HUES64 (cell line): ENCODE measurements around the gene KCNK2.
"Not testable (repeated sequence)": the region's sequence is repeated elsewhere in the genome, so short reads cannot be mapped to it uniquely, and the experiment has no call there.

ENCODE experiments used
- H3K27ac ChIP-seq: 2 replicates; pipeline ENCODE4 v1.7.0; 2013; ENCODE audit warnings: low read depth, low read length, inconsistent platforms
- H3K27me3 ChIP-seq: 2 replicates; pipeline ENCODE4 v1.6.1; 2013; ENCODE audit warnings: mild to moderate bottlenecking, low read length; ENCODE audit not compliant: insufficient read depth
- H3K36me3 ChIP-seq: 2 replicates; pipeline ENCODE4 v1.6.1; 2013; ENCODE audit warnings: mild to moderate bottlenecking, low read length; ENCODE audit not compliant: insufficient read depth
- H3K4me1 ChIP-seq: 2 replicates; pipeline ENCODE4 v1.6.1; 2013; ENCODE audit warnings: mild to moderate bottlenecking, low read length, moderate library complexity; ENCODE audit not compliant: insufficient read depth
- H3K4me3 ChIP-seq: 2 replicates; pipeline ENCODE4 v1.5.1; 2013; ENCODE audit warnings: mild to moderate bottlenecking, low read length, moderate library complexity
- H3K9ac ChIP-seq: 2 replicates; pipeline ENCODE4 v1.6.1; 2013; ENCODE audit warnings: mild to moderate bottlenecking, low read depth, low read length
- H3K9me3 ChIP-seq: 2 replicates; pipeline ENCODE4 v1.6.1; 2013; ENCODE audit warnings: low read depth, low read length; ENCODE audit not compliant: insufficient read depth
- WGBS: fragments of 150-250, 120-280 bp; methylation state at CpG from one replicate; pipeline ENCODE4 v1.1.7; 2013; ENCODE audit warnings: missing lambda C conversion rate; 5-methylcytosine and 5-hydroxymethylcytosine counted together

The KCNK2 gene

DNA sequence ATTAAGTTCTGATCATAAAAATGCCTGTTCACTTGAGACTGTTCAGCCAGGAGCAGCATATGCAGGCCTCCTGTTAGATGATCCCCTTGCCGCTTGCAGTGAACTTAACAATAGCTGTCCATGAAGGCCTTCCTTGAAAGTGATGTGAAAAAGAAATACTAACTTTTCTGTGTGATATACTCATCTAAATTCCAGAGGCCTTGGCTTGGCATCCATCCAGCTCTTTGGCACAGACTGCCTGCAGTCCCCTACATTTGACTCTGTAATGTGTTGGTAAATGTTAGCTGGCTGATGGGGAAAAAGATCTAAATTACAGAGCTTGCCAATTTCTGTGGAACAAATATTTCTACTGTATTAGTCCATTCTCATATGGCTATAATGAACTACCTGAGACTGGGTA is 73.7 kb downstream of the KCNK2 start:
- Histone ChIP-seq H3K27me3 (no peaks in the 10 kb centered on the region), H3K9ac (no peak overlapping the region), H3K4me1 (no peaks in the 10 kb centered on the region), H3K27ac (no peak overlapping the region), H3K9me3 (no peaks in the 10 kb centered on the region), H3K4me3 (no peak overlapping the region), H3K36me3 (no peaks in the 10 kb centered on the region)
- 94% methylated on average over 1 of the region's 1 CpG for WGBS

DNA sequence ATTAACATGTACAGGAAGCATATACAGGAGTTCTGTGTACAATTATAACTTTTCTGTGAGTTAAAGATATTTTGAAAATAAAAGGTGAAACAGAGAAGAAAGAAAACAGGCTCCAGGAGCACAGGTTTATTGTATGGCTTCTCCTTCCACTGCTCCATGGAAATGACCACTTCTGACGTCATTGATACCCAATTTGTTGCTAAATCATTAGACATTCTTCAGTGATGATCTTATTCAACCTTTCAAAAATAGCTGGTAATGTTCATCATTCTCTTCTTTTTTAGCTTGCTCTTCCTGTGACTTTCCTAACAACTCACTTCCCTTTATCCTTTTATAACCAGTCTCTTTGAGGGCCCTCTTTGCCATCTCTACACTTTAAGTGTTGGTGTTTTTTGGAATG is 77.8 kb downstream of the KCNK2 start:
- H3K27me3 ChIP-seq: no peaks in the 10 kb centered on the region
- WGBS: 87% methylated on average over 1 of the region's 1 CpG

DNA sequence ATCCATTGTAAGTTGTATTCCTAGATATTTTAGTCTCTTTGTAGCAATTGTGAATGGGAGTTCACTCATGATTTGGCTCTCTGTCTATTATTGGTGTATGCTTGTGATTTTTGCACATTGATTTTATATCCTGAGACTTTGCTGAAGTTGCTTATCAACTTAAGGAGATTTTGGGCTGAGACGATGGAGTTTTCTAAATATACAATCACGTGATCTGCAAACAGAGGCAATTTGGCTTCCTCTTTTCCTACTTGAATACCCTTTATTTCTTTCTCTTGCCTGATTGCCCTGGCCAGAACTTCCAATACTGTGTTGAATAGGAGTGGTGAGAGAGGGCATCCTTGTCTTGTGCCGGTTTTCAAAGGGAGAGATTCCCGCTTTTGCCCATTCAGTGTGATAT is 80.6 kb downstream of the KCNK2 start:
- not testable (repeated sequence) for H3K36me3 ChIP-seq, H3K9me3 ChIP-seq, H3K4me1 ChIP-seq, H3K9ac ChIP-seq, H3K27ac ChIP-seq, H3K27me3 ChIP-seq, H3K4me3 ChIP-seq
- WGBS: 92% methylated on average over 4 of the region's 4 CpGs

More for the DNA sequence above, 77.8 kb downstream of the KCNK2 start:
- Histone ChIP-seq H3K36me3 (no peaks in the 10 kb centered on the region), H3K4me3 (no peak overlapping the region), H3K9me3 (no peaks in the 10 kb centered on the region), H3K9ac (no peak overlapping the region), H3K4me1 (no peaks in the 10 kb centered on the region), H3K27ac (no peak overlapping the region)

GRCh38 chr1:215166886-215167285 is 84.3 kb downstream of the KCNK2 start:
- no peak overlapping the region for H3K9ac ChIP-seq
- 97% methylated on average over 2 of the region's 3 CpGs for WGBS
- no peak overlapping the region for H3K4me3 ChIP-seq
- no peak overlapping the region for H3K27ac ChIP-seq
- H3K4me1 ChIP-seq: no peaks in the 10 kb centered on the region
- H3K9me3 ChIP-seq: no peaks in the 10 kb centered on the region
- H3K27me3 ChIP-seq: no peaks in the 10 kb centered on the region
- no peaks in the 10 kb centered on the region for H3K36me3 ChIP-seq

GRCh38 chr1:215181518-215181917 is 99.0 kb downstream of the KCNK2 start:
- Histone ChIP-seq H3K4me3 (no peak overlapping the region), H3K9ac (no peak overlapping the region), H3K27me3 (no peaks in the 10 kb centered on the region), H3K27ac (no peak overlapping the region), H3K36me3 (no peaks in the 10 kb centered on the region), H3K9me3 (no peaks in the 10 kb centered on the region), H3K4me1 (no peaks in the 10 kb centered on the region)
- 87% methylated on average over 2 of the region's 3 CpGs for WGBS

- H3K9me3 ChIP-seq: no peaks in the 10 kb centered on the region
- H3K27ac ChIP-seq: no peak overlapping the region
- H3K4me1 ChIP-seq: no peaks in the 10 kb centered on the region
- no peaks in the 10 kb centered on the region for H3K27me3 ChIP-seq
- no peak overlapping the region for H3K4me3 ChIP-seq
- WGBS: 85% methylated on average over 1 of the region's 2 CpGs
- H3K36me3 ChIP-seq: no peaks in the 10 kb centered on the region
- no peak overlapping the region for H3K9ac ChIP-seq
These were observed 102.6 kb downstream of the KCNK2 start for GRCh38 chr1:215185067-215185620.

GRCh38 chr1:215188302-215188950 is 105.9 kb downstream of the KCNK2 start:
- no peak overlapping the region for H3K27ac ChIP-seq
- H3K27me3 ChIP-seq: no peaks in the 10 kb centered on the region
- H3K4me3 ChIP-seq: no peak overlapping the region
- no peaks in the 10 kb centered on the region for H3K4me1 ChIP-seq
- no peaks in the 10 kb centered on the region for H3K36me3 ChIP-seq
- no peak overlapping the region for H3K9ac ChIP-seq
- H3K9me3 ChIP-seq: no peaks in the 10 kb centered on the region

DNA sequence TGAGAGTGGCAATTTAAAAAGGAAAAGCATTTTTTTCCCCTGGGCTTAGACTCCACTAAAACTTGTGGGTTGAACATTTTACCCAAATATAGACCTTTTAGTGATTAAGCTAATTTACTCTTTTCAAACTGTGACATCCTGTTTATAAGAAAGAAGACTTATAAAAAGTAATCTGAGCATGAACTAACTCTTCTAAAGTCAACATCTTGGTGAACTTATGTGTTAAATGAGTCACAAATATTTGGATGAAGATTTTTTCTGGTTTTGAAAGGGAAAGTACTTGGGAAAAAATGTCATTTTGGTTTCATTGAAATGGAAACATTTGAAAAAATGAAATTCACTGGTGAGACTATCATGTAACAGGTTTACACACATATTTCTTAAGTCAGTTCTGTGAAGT is 109.8 kb downstream of the KCNK2 start:
- no peaks in the 10 kb centered on the region for H3K9me3 ChIP-seq
- no peak overlapping the region for H3K4me3 ChIP-seq
- H3K27me3 ChIP-seq: no peaks in the 10 kb centered on the region
- no peaks in the 10 kb centered on the region for H3K4me1 ChIP-seq
- no peaks in the 10 kb centered on the region for H3K36me3 ChIP-seq
- H3K27ac ChIP-seq: no peak overlapping the region
- H3K9ac ChIP-seq: no peak overlapping the region

DNA sequence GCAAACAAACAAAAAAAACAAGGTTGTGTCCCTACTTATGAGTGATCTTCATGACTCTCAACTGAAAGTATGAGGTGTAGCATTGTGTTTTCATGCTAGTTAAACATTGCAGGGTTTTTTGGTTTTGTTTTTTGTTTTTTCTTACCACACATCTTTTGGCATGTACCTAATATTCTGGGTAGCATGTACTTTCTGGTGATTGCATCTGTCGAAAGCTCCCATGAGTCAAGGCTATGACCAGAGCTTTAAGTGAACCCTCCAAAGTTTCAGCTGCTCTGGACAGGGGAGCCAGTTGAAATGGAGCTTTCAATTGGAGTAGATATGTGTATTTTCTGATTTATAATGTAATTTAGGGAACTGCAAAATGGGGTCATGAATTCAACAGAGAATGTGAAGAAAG is 115.5 kb downstream of the KCNK2 start:
- peaks cover 27% of the 10 kb centered on the region for H3K4me1 ChIP-seq
- H3K4me3 ChIP-seq: no peak overlapping the region
- H3K27me3 ChIP-seq: no peaks in the 10 kb centered on the region
- H3K36me3 ChIP-seq: no peaks in the 10 kb centered on the region
- 94% methylated on average over 1 of the region's 1 CpG for WGBS
- H3K9ac ChIP-seq: no peak overlapping the region
- H3K27ac ChIP-seq: no peak overlapping the region
- H3K9me3 ChIP-seq: no peaks in the 10 kb centered on the region

DNA sequence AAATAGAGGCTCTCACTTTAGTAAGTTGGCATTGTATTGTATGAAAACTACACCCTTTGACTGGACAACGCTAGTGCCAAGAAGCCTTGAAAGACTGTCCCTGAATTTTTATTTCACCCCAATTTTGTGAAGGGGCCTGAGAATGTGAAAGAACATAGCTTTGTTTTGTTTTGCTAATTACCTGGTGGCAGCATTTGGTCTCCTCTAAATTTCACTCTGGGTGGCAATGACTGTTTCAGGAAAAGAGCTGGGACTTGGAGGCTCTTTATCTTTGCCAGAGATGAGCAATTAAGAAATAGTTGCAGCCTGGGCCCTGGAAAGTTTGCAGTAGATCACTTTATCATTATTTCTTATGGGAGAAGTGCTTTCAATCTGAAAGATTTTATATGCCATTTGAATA is 117.6 kb downstream of the KCNK2 start:
- Histone ChIP-seq H3K9me3 (no peaks in the 10 kb centered on the region), H3K27me3 (no peaks in the 10 kb centered on the region), H3K9ac (no peak overlapping the region), H3K4me1 (peaks cover 27% of the 10 kb centered on the region), H3K36me3 (no peaks in the 10 kb centered on the region), H3K4me3 (no peak overlapping the region), H3K27ac (peak overlapping the region; percentile 53)
- 64% methylated on average over 1 of the region's 1 CpG for WGBS

- H3K9me3 ChIP-seq: no peaks in the 10 kb centered on the region
- 96% methylated on average over 2 of the region's 2 CpGs for WGBS
- H3K27ac ChIP-seq: no peak overlapping the region
- peaks cover 27% of the 10 kb centered on the region for H3K4me1 ChIP-seq
- H3K36me3 ChIP-seq: no peaks in the 10 kb centered on the region
- no peak overlapping the region for H3K4me3 ChIP-seq
- H3K27me3 ChIP-seq: no peaks in the 10 kb centered on the region
- H3K9ac ChIP-seq: no peak overlapping the region
These were observed 118.7 kb downstream of the KCNK2 start for GRCh38 chr1:215201283-215201682.

DNA sequence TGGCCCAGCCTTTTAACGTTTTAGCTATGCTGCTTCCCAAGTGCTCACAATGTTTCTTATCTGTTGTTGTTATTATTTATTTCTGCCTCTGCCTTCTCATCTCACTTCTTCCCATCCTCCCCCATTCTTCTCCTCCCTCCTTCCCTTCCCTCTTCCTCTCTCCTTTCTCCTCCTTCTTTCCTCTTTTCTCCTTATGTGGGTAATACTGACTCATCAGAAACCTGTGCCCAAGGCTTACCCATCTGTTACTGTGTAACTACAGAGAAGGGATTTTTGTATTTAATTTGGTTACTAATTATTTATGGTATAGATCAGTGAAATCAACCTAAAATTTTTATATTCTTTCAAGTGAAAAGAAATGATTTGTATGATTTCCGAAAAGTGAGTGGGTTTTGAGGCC is 120.3 kb downstream of the KCNK2 start:
- H3K27me3 ChIP-seq: no peaks in the 10 kb centered on the region
- H3K9ac ChIP-seq: no peak overlapping the region
- WGBS: 89% methylated on average over 1 of the region's 2 CpGs
- H3K4me3 ChIP-seq: no peak overlapping the region
- no peaks in the 10 kb centered on the region for H3K36me3 ChIP-seq
- no peak overlapping the region for H3K27ac ChIP-seq
- peaks cover 25% of the 10 kb centered on the region for H3K4me1 ChIP-seq
- H3K9me3 ChIP-seq: no peaks in the 10 kb centered on the region
